K562 (cell line): Measurements from ENCODE around the gene POMGNT2. TPM values are rescaled to one million over a fixed set of nuclear protein-coding genes. Genes with fewer than 3 reads are reported as not detected.

Experiments used
- ATAC-seq: fragments of 200-7000 bp; cut with Tn5 transposase; 3 replicates; pipeline ENCODE4 v1.9.1; 2020; ENCODE audit warnings: moderate library complexity
- BruUV-seq: library from RNA; stranded (reverse); fragments of 400-500 nt; replicated peaks from 2 replicates; lab custom pipeline; 2021; lab: Mats Ljungman, UMichigan
- CTCF ChIA-PET: fragments of 300-600 bp; formaldehyde crosslinking; extraction: SDS; loops from one replicate; lab custom pipeline; 2021; ENCODE audit warnings: low intra/inter-chr PET ratio; lab: Yijun Ruan, JAX
- POLR2A ChIA-PET: fragments of 300-600, 350-650 bp; sonication (Branson Sonifier 250); formaldehyde crosslinking; extraction: SDS; loops from one replicate; lab custom pipeline; 2021; ENCODE audit warnings: antibody characterized with exemption, inconsistent platforms; lab: Yijun Ruan, JAX
- DNase-seq, 4 experiments: peaks; one replicate each; pipeline versions ENCODE4 v3.0.0 to v3.0.0-alpha.2; 2011 to 2018; ENCODE audit warnings: low spot score in 3 of 4, mixed read lengths in 3 of 4; ENCODE audit errors: extremely low read depth in 1 of 4
- FAIRE-seq: peaks from 2 replicates; lab custom pipeline; 2011; peaks lifted over from hg19 to GRCh38; lab: Jason Lieb, UNC
- H2AFZ ChIP-seq: 2 replicates; pipeline ENCODE4 v1.6.0; 2011; ENCODE audit warnings: low read depth, low read length, control low read depth, inconsistent platforms
- H3K27ac ChIP-seq: fragments of 200-600 bp; 3 replicates; pipeline ENCODE4 v1.8.0; 2011; ENCODE audit warnings: low read depth, mild to moderate bottlenecking, control low read depth, inconsistent platforms, low read length, moderate library complexity, mixed read lengths; ENCODE audit errors: extremely low read depth
- H3K27me3 ChIP-seq, 2 experiments: fragments of 300-600 bp in 1 of 2; 2 replicates in 1 of 2; 3 replicates in 1 of 2; pipeline versions ENCODE4 v1.6.0 to v1.8.0; 2011; ENCODE audit warnings: inconsistent platforms in 2 of 2, low read length in 2 of 2, mild to moderate bottlenecking in 1 of 2, mixed read lengths in 1 of 2, moderate library complexity in 1 of 2; ENCODE audit not compliant: control insufficient read depth in 2 of 2, insufficient read depth in 2 of 2
- H3K36me3 ChIP-seq: fragments of 300-600 bp; 3 replicates; pipeline ENCODE4 v1.8.0; 2011; ENCODE audit warnings: mild to moderate bottlenecking, low read length, inconsistent platforms; ENCODE audit not compliant: control insufficient read depth, insufficient read depth
- H3K4me1 ChIP-seq, 2 experiments: fragments of 200-600 bp in 1 of 2; replicated peaks in 1 of 2; 2 replicates in 1 of 2; 3 replicates in 1 of 2; pipeline versions ENCODE4 v1.5.1 to v1.8.0; 2011; ENCODE audit warnings: inconsistent platforms in 2 of 2, low read length in 2 of 2, mild to moderate bottlenecking in 1 of 2, mixed read lengths in 1 of 2, moderate library complexity in 1 of 2; ENCODE audit not compliant: control insufficient read depth in 2 of 2, insufficient read depth in 2 of 2
- H3K4me2 ChIP-seq: 2 replicates; pipeline ENCODE4 v1.6.1; 2011; ENCODE audit warnings: low read length, control low read depth, inconsistent platforms, mixed read lengths; ENCODE audit not compliant: insufficient read depth
- H3K4me3 ChIP-seq: fragments of 200-600 bp; sonication (generic), shearing (Covaris generic); 2 replicates; pipeline ENCODE4 v1.5.1; 2016; ENCODE audit warnings: control low read depth, inconsistent platforms
- H3K79me2 ChIP-seq: fragments of 200-600 bp; 3 replicates; pipeline ENCODE4 v1.8.0; 2011; ENCODE audit warnings: low read length, inconsistent platforms; ENCODE audit not compliant: control insufficient read depth, insufficient read depth
- H3K9ac ChIP-seq, 2 experiments: 2 replicates each; pipeline versions ENCODE4 v1.6.0 to v1.6.1; 2011; ENCODE audit warnings: low read depth in 2 of 2, low read length in 2 of 2, control low read depth in 1 of 2, inconsistent platforms in 1 of 2, mild to moderate bottlenecking in 1 of 2, mixed read lengths in 1 of 2; ENCODE audit not compliant: insufficient read depth in 1 of 2
- H3K9me1 ChIP-seq: one replicate; pipeline ENCODE4 v1.6.0; 2011; ENCODE audit warnings: inconsistent platforms, mild to moderate bottlenecking, low read length, moderate library complexity; ENCODE audit not compliant: control insufficient read depth, insufficient read depth
- H3K9me3 ChIP-seq: replicated peaks from 2 replicates; pipeline ENCODE4 v1.5.1; 2011; ENCODE audit warnings: low read depth, low read length, inconsistent platforms; ENCODE audit not compliant: control insufficient read depth, insufficient read depth
- H4K20me1 ChIP-seq: replicated peaks from 2 replicates; pipeline ENCODE4 v1.6.1; 2011; ENCODE audit warnings: low read length, inconsistent platforms, mixed read lengths; ENCODE audit not compliant: control insufficient read depth, insufficient read depth
- ATF7 ChIP-seq: fragments of 450-650 bp; IDR thresholded peaks from 2 replicates; pipeline ENCODE4 v1.7.1; 2014; ENCODE audit warnings: mild to moderate bottlenecking, moderate library complexity
- NFE2L1 ChIP-seq: fragments of 450-650 bp; IDR thresholded peaks from 2 replicates; pipeline ENCODE4 v1.6.1; 2016; ENCODE audit warnings: missing genetic modification characterization, low read depth, mild to moderate bottlenecking, missing compliant biosample characterization, moderate library complexity, borderline replicate concordance
- ZNF717 ChIP-seq: fragments of 250-450 bp; sonication (Bioruptor Pico); IDR thresholded peaks from 2 replicates; pipeline ENCODE4 v1.5.0; 2021
- WGBS: fragments of 100-300 bp; shearing (Covaris generic); methylation state at CpG from one replicate; pipeline ENCODE4 v1.1.6; 2016; ENCODE audit warnings: low coverage, mixed read lengths; ENCODE audit not compliant: insufficient coverage; ENCODE audit errors: missing lambda C conversion rate; 5-methylcytosine and 5-hydroxymethylcytosine counted together
- in situ Hi-C: fragments of 300-500 bp; cut with MboI; formaldehyde crosslinking; loops from 4 replicates; pipeline ENCODE4 v1.15.0; 2018; ENCODE audit warnings: inconsistent platforms, mixed read lengths
- intact Hi-C: fragments of 100-400 bp; cut with micrococcal nuclease; formaldehyde crosslinking; loops from 2 replicates; pipeline ENCODE4 v1.14.2; 2022
- polyA plus RNA-seq, 8 experiments: library from polyadenylated mRNA; depleted of rRNA in 4 of 8; stranded (reverse) in 5 of 8; unstranded in 3 of 8; fragments of >200 nt; fragmentation: Nextera tagmentation in 2 of 8; fragmentation: Illumina TruSeq in 1 of 8; extraction: Ambion mirVana in 2 of 8; extraction: Trizol in 1 of 8; gene quantifications; 2 replicates each; pipeline versions ENCODE4 v1.2.1 to v1.2.3, GENCODE V29; 2011 to 2014; ENCODE audit warnings: inconsistent platforms in 1 of 8, missing spikeins in 1 of 8
- total RNA-seq, 7 experiments: library from RNA; depleted of rRNA in 6 of 7; stranded (reverse); fragments of >200 nt in 6 of 7; fragmentation: Illumina TruSeq in 2 of 7; extraction: Trizol in 2 of 7; gene quantifications; 2 replicates each; pipeline versions ENCODE4 v1.2.1 to v1.2.3, GENCODE V29; 2011 to 2021; ENCODE audit warnings: low replicate concordance in 1 of 7

Gene POMGNT2
- total and polyA plus RNA-seq, 9 of the 15 experiments (the other 6 are each of a cell fraction or from before 2014, with no cell fraction given): 0.65 to 14.1 (median 10.3) TPM

DNA sequence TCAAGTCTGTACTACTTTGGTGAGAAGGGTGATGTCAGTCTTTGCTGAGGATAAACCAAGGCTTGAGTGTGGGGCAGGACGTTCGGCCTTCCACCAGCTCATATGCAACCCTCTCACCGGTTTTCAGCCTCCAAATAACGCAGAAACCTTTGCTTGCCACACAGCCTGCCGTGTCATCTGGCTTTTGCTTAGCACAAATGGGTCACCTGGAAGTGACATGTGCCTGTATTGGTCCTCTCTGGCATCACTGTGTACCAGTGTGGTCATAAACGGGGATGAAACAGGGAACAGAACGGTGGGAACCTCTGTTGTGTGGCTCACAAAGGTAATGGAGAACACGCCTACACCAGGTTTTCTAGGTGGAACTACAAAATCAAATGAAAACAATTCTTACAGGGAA is 7.1 kb downstream of the POMGNT2 start (continued):
- no peak for TF ChIP-seq ZNF717

- 11% methylated on average over 4 of the region's 5 CpGs for WGBS
- intact Hi-C loops (no loop called here), in situ Hi-C loops (no loop called here)
- peaks cover 0 to 3% of the 10 kb centered on the region in 2 experiments; a peak in 2 of 5 replicates for H3K4me1 ChIP-seq
- peak overlapping the region in 1 of 2 experiments; percentile 57; a peak in 1 of 4 replicates for H3K9ac ChIP-seq
- H3K4me3 ChIP-seq: no peak overlapping the region
- peaks cover 0 to 5% of the 10 kb centered on the region in 2 experiments; a peak in 1 of 5 replicates for H3K27me3 ChIP-seq
- H3K79me2 ChIP-seq: no peaks in the 10 kb centered on the region; the same call in 2 of the 3 replicates
- no peaks in the 10 kb centered on the region for H3K9me1 ChIP-seq
- H3K4me2 ChIP-seq: no peak overlapping the region
- H3K9me3 ChIP-seq: no peaks in the 10 kb centered on the region
- no peak overlapping the region for H2AFZ ChIP-seq
- no TSS peak for BruUV-seq
- H3K36me3 ChIP-seq: no peaks in the 10 kb centered on the region
- no peak for ATAC-seq
- H3K27ac ChIP-seq: no peak overlapping the region
- peaks cover 50% of the 10 kb centered on the region for H4K20me1 ChIP-seq
- no peak for FAIRE-seq
- TF ChIP-seq ATF7 (0 out of 2 replicates have a peak, but pooled peaks have one; percentile 11), NFE2L1 (tag) (no peak)
- CTCF ChIA-PET: no interaction called here
- DNase-seq: no peak
- POLR2A ChIA-PET: interaction anchor here (0.6 to 1.0 kb wide), 3 partner anchors 9 to 258 kb away, joined by 3 read pairs; no protein-coding TSS in a partner anchor
These were observed 8.3 kb downstream of the POMGNT2 start for GRCh38 chr3:43097400-43098080.
